Stimulated activated CD8-positive, alpha-beta memory T cell treated with anti-CD3 and anti-CD28 coated beads, Interleukin-2, amount 100 ng/mL, for 1 hour (primary cell): ENCODE results near the gene HIBCH.
"Not testable (repeated sequence)": the region's sequence is repeated elsewhere in the genome, so short reads cannot be mapped to it uniquely, and the experiment has no call there.

Experiments
- DNase-seq, 2 donors: peaks; one replicate each; pipeline ENCODE4 v3.0.0-alpha.2; 2020; ENCODE audit warnings: low read depth in 2 of 2

The HIBCH gene

DNA sequence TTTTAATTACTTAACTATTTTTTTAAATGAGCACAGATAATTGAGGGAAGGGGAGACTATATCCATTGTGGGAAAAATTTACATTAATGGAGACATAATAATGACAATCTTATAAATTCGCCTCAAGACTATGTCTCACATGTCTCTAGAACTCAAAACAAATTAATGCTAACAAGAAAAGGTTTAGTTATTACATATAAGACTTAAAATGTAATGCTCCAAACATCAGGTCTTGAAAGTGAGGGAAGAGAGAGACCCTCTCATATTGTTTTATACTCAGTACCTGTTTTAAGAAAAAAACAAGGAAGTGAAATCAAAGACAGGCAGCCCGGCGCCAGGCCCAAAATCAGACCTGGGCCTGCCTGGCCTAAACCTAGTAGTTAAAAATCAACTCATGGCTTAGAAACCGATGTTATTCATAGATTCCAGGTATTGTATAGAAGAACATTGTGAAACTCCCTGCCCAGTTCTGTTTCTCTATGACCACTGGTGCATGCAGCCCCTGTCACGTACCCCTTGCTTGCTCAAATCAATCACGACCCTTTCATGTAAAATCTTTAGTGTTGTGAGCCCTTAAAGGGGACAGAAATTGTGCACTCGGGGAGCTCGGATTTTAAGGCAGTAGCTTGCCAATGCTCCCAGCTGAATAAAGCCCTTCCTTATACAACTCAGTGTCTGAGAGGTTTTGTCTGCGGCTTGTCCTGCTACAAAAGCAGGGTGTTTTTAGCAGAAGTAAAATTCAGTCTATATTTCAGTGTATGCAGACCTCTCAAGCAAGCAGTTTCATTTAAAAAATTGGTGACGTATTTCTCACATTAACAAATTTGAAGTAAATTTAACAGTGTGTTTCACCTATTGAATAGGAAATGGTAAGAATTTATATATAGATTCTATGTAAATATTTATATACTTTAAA lies 161.8 kb downstream of the HIBCH start:
- not testable (repeated sequence) for DNase-seq

GRCh38 chr2:190156530-190157212 lies 163.0 kb downstream of the HIBCH start:
- no peak for DNase-seq
